ENCODE measurements around the gene FOXE1. TPM values are rescaled to one million over a fixed set of nuclear protein-coding genes. Genes with fewer than 3 reads are reported as not detected.

FOXE1 gene
- total and polyA plus RNA-seq, 2 of the 4 experiments (the other 2 are of a cell fraction): under 0.01 to 0.22 TPM

DNA sequence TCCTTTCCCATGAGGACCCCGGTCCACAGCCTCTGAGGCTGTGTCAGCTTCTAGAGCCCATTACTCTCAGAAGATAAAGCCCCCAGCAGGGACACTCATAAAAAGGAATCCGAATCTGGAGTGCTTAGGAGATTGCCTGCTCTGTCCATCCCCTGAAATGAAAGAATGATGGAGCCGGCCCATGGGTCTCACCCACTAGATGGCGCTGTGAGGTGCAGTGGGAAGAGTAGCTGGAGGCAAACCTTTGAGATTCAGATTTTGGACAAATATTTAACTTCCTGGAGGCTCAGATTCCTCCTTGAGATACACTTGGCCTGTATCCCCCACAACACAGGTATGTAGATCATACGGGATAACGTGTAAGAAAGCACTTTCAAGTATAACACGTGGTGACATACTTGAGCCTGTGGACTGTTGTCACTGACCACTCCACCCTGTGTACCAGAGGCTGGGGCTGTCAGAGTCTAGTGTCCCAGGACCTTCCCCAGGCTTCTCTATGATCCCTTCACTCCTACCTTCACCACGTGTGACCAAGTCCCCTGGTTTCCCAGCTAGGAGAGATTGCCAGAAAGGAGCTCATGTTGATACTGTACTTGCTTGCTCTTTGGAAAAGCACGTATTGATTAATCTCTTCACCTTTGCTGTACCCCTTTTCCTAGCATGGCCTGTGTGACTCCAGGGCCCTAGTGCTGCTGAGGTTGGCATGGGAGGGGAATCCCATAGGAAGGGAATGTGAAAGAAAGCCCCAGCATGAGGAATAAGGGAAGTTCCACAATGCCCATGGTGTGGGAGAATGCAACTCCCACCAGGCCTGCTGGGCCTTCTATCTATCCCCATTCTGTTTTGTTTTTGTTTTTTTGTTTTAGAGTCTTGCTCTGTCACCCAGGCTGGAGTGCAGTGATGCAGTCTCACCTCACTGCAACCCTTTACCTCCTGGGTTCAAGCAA, 37.2 kb downstream of the FOXE1 start:
- POLR2A ChIA-PET (ENCODE audit: unreplicated experiment): no interaction called here
- H2BK120ac ChIP-seq (ENCODE audit: low read depth, low read length): no peak overlapping the region
- H3K79me1 ChIP-seq (ENCODE audit: low read depth in 1 of 2, low read length in 2 of 2): no peaks in the 10 kb centered on the region
- no peak overlapping the region for H3K56ac ChIP-seq (ENCODE audit: extremely low read depth, insufficient read depth, low read length)
- CTCF ChIA-PET: interaction anchor here (0.5 to 1.6 kb wide), 3 partner anchors 10 to 1831 kb away, joined by 4 to 9 read pairs (median 5); no protein-coding TSS in a partner anchor
- H2BK20ac ChIP-seq (ENCODE audit: low read depth, low read length): no peak overlapping the region
- no peaks in the 10 kb centered on the region for H3K36me3 ChIP-seq (ENCODE audit: control insufficient read depth, insufficient read depth, low read length)
- no peak overlapping the region for H2BK5ac ChIP-seq (ENCODE audit: low read depth, low read length, poor library complexity, severe bottlenecking)
- H3K4me1 ChIP-seq (ENCODE audit: control insufficient read depth, insufficient read depth, low read length): no peaks in the 10 kb centered on the region
- peaks cover 6% of the 10 kb centered on the region for H3K9me3 ChIP-seq (ENCODE audit: control insufficient read depth, insufficient read depth, low read length)
- BruUV-seq (replicated peaks): no TSS peak
- intact Hi-C loops (cut with micrococcal nuclease) (loop anchor here (10.0 kb wide), 1 partner anchor 425 kb away; no protein-coding TSS in a partner anchor), dilution Hi-C loops (cut with HindIII; ENCODE audit: low sequenced_read_pairs, unreplicated experiment) (no loop called here), in situ Hi-C loops (cut with MboI; ENCODE audit: low sequenced_read_pairs) (no loop called here)
- H2AK9ac ChIP-seq (replicated peaks; ENCODE audit: low read depth, low read length, poor library complexity): peak overlapping the region; percentile 9
- no peak overlapping the region for H3K9ac ChIP-seq (ENCODE audit: low read depth, low read length)
- H3K14ac ChIP-seq (replicated peaks; ENCODE audit: low read depth, low read length): no peak overlapping the region
- WGBS, 2 experiments (ENCODE audit: extremely low coverage in 2 of 2, insufficient read length in 1 of 2): no CpG with 5 or more reads among the region's 9 CpGs
- H3K23ac ChIP-seq (ENCODE audit: low read depth, low read length): no peak overlapping the region
- H4K91ac ChIP-seq (ENCODE audit: insufficient read depth, low read depth, low read length): no peak overlapping the region
- H4K20me1 ChIP-seq (ENCODE audit: insufficient read depth, low read length): no peaks in the 10 kb centered on the region
- H2AK5ac ChIP-seq (ENCODE audit: low read depth, low read length): no peak overlapping the region
- H2BK15ac ChIP-seq (ENCODE audit: low read depth, low read length): no peak overlapping the region
- H4K5ac ChIP-seq (ENCODE audit: low read depth, low read length): no peak overlapping the region
- no peak overlapping the region for H3K4ac ChIP-seq (ENCODE audit: low read depth, low read length)
- H3K27me3 ChIP-seq (ENCODE audit: control insufficient read depth, insufficient read depth, low read length): peaks cover 3% of the 10 kb centered on the region; the same call in 1 of the 2 replicates
- DNase-seq: no peak
- no peak overlapping the region for H3K4me2 ChIP-seq (ENCODE audit: low read depth, low read length)
- no peak overlapping the region for H3K27ac ChIP-seq (ENCODE audit: insufficient read depth, low read length)
- no peak overlapping the region for H3K4me3 ChIP-seq (ENCODE audit: insufficient read depth, low read depth, low read length)
- H4K8ac ChIP-seq (ENCODE audit: low read depth in 2 of 2, low read length in 2 of 2): no peak overlapping the region
- no peak overlapping the region for H3K18ac ChIP-seq (ENCODE audit: low read depth, low read length)
- ATAC-seq (ENCODE audit: low read depth): 0 out of 2 replicates have a peak, but pooled peaks have one; percentile 44
- no peaks in the 10 kb centered on the region for H3K9me1 ChIP-seq (ENCODE audit: insufficient read depth, low read length)
- peak overlapping the region; percentile 13 for H2AFZ ChIP-seq (replicated peaks; ENCODE audit: low read length, poor library complexity)
- TF ChIP-seq CEBPB (IDR thresholded peaks at IDR 0.05; ENCODE audit: low read depth, low read length) (no peak), RCOR1 (IDR thresholded peaks at IDR 0.05; ENCODE audit: insufficient replicate concordance, low read length) (no peak), MAFK (IDR thresholded peaks at IDR 0.05; ENCODE audit: low read depth, low read length) (no peak), FOS (IDR thresholded peaks at IDR 0.05; ENCODE audit: low read depth, low read length) (no peak), SMC3 (IDR thresholded peaks at IDR 0.05; ENCODE audit: low read depth, low read length) (peak; percentile 34; the same call in 1 of the 2 replicates), MAZ (IDR thresholded peaks at IDR 0.05; ENCODE audit: borderline replicate concordance, low read depth, low read length) (no peak), POLR2A (IDR thresholded peaks at IDR 0.05; ENCODE audit: low read depth, low read length) (no peak), CHD1 (IDR thresholded peaks at IDR 0.05; ENCODE audit: low read depth, low read length) (no peak), NFE2L2 (IDR thresholded peaks at IDR 0.05; ENCODE audit: low read depth, low read length) (no peak), RFX5 (IDR thresholded peaks at IDR 0.05; ENCODE audit: low read depth, low read length) (no peak), MXI1 (IDR thresholded peaks at IDR 0.05; ENCODE audit: borderline replicate concordance, low read depth, low read length) (no peak)
- TF ChIP-seq, protein P1, sequence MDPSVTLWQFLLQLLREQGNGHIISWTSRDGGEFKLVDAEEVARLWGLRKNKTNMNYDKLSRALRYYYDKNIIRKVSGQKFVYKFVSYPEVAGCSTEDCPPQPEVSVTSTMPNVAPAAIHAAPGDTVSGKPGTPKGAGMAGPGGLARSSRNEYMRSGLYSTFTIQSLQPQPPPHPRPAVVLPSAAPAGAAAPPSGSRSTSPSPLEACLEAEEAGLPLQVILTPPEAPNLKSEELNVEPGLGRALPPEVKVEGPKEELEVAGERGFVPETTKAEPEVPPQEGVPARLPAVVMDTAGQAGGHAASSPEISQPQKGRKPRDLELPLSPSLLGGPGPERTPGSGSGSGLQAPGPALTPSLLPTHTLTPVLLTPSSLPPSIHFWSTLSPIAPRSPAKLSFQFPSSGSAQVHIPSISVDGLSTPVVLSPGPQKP (IDR thresholded peaks at IDR 0.05; ENCODE audit: borderline replicate concordance, low read depth, low read length): no peak
- TF ChIP-seq, protein P2, sequence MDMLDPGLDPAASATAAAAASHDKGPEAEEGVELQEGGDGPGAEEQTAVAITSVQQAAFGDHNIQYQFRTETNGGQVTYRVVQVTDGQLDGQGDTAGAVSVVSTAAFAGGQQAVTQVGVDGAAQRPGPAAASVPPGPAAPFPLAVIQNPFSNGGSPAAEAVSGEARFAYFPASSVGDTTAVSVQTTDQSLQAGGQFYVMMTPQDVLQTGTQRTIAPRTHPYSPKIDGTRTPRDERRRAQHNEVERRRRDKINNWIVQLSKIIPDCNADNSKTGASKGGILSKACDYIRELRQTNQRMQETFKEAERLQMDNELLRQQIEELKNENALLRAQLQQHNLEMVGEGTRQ (IDR thresholded peaks at IDR 0.05; ENCODE audit: low read depth, low read length): no peak
- TF ChIP-seq, protein P3, sequence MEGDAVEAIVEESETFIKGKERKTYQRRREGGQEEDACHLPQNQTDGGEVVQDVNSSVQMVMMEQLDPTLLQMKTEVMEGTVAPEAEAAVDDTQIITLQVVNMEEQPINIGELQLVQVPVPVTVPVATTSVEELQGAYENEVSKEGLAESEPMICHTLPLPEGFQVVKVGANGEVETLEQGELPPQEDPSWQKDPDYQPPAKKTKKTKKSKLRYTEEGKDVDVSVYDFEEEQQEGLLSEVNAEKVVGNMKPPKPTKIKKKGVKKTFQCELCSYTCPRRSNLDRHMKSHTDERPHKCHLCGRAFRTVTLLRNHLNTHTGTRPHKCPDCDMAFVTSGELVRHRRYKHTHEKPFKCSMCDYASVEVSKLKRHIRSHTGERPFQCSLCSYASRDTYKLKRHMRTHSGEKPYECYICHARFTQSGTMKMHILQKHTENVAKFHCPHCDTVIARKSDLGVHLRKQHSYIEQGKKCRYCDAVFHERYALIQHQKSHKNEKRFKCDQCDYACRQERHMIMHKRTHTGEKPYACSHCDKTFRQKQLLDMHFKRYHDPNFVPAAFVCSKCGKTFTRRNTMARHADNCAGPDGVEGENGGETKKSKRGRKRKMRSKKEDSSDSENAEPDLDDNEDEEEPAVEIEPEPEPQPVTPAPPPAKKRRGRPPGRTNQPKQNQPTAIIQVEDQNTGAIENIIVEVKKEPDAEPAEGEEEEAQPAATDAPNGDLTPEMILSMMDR (conservative IDR thresholded peaks at IDR 0.05; ENCODE audit: low read depth, low read length): peak; percentile 52
